ENCODE measurements around the gene OR52A5.

OR52A5 gene

GRCh38 chr11:5123802-5124521, 14.2 kb downstream of the OR52A5 start:
- no peak overlapping the region for H3K4me3 ChIP-seq
- H3K27ac ChIP-seq, result no peak overlapping the region
- no peaks in the 10 kb centered on the region for H3K4me1 ChIP-seq
- TF ChIP-seq, protein P1, sequence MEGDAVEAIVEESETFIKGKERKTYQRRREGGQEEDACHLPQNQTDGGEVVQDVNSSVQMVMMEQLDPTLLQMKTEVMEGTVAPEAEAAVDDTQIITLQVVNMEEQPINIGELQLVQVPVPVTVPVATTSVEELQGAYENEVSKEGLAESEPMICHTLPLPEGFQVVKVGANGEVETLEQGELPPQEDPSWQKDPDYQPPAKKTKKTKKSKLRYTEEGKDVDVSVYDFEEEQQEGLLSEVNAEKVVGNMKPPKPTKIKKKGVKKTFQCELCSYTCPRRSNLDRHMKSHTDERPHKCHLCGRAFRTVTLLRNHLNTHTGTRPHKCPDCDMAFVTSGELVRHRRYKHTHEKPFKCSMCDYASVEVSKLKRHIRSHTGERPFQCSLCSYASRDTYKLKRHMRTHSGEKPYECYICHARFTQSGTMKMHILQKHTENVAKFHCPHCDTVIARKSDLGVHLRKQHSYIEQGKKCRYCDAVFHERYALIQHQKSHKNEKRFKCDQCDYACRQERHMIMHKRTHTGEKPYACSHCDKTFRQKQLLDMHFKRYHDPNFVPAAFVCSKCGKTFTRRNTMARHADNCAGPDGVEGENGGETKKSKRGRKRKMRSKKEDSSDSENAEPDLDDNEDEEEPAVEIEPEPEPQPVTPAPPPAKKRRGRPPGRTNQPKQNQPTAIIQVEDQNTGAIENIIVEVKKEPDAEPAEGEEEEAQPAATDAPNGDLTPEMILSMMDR (IDR thresholded peaks at IDR 0.05), result peak; percentile 53 to 60
- DNase-seq, result peak; percentile 53 to 68
- no peaks in the 10 kb centered on the region for H3K9me3 ChIP-seq
- intact Hi-C loops (cut with DNase I; ENCODE audit: low total_unique reads), result no loop called here
- H3K27me3 ChIP-seq, result no peaks in the 10 kb centered on the region
- no peaks in the 10 kb centered on the region for H3K36me3 ChIP-seq

- no peaks in the 10 kb centered on the region for H3K27me3 ChIP-seq
- intact Hi-C loops (cut with DNase I; ENCODE audit: low total_unique reads), result no loop called here
- no peaks in the 10 kb centered on the region for H3K9me3 ChIP-seq
- TF ChIP-seq, protein P1 (IDR thresholded peaks at IDR 0.05), result no peak
- DNase-seq, result no peak
- no peak overlapping the region for H3K27ac ChIP-seq
- no peak overlapping the region for H3K4me3 ChIP-seq
- H3K36me3 ChIP-seq, result no peaks in the 10 kb centered on the region
- H3K4me1 ChIP-seq, result no peaks in the 10 kb centered on the region
These were observed 19.3 kb downstream of the OR52A5 start for GRCh38 chr11:5118893-5119292.

DNA sequence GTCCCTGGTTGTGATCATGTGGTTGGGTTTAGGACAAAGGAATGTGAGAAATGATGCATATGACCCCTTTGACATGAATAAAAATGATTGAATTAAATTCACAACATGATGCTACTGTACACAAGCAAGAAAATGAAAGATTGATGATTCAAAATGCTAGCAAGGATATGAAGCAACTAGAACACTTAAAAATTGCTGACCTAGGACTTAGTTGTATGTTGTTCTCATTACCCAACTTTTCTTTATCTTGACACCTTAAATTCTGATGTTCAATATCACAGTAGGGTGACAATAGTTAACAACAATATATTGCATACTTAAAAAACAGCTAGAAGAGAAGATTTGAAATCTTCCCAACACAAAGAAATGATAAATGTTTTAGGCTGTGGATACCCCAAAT, 20.6 kb downstream of the OR52A5 start:
- no peaks in the 10 kb centered on the region for H3K36me3 ChIP-seq
- TF ChIP-seq, protein P1 (IDR thresholded peaks at IDR 0.05), result no peak
- H3K4me3 ChIP-seq, result no peak overlapping the region
- H3K9me3 ChIP-seq, result no peaks in the 10 kb centered on the region
- no peaks in the 10 kb centered on the region for H3K27me3 ChIP-seq
- H3K4me1 ChIP-seq, result no peaks in the 10 kb centered on the region
- no peak for DNase-seq
- no peak overlapping the region for H3K27ac ChIP-seq
- intact Hi-C loops (cut with DNase I; ENCODE audit: low total_unique reads), result no loop called here

GRCh38 chr11:5115339-5115738, 22.8 kb downstream of the OR52A5 start:
- Histone ChIP-seq H3K9me3 (no peaks in the 10 kb centered on the region), H3K4me3 (no peak overlapping the region), H3K36me3 (no peaks in the 10 kb centered on the region), H3K4me1 (no peaks in the 10 kb centered on the region), H3K27me3 (no peaks in the 10 kb centered on the region), H3K27ac (no peak overlapping the region)
- TF ChIP-seq, protein P1 (IDR thresholded peaks at IDR 0.05), result no peak
- intact Hi-C loops (cut with DNase I; ENCODE audit: low total_unique reads), result no loop called here
- no peak for DNase-seq

- DNase-seq, result no peak
- Histone ChIP-seq H3K9me3 (no peaks in the 10 kb centered on the region), H3K27ac (no peak overlapping the region), H3K4me3 (no peak overlapping the region), H3K36me3 (no peaks in the 10 kb centered on the region), H3K4me1 (no peaks in the 10 kb centered on the region), H3K27me3 (no peaks in the 10 kb centered on the region)
- intact Hi-C loops (cut with DNase I; ENCODE audit: low total_unique reads), result no loop called here
- TF ChIP-seq, protein P1 (IDR thresholded peaks at IDR 0.05), result no peak
These were observed 30.9 kb downstream of the OR52A5 start for GRCh38 chr11:5107285-5107684.

All from tibial artery (tissue), 4 donors.